ENCODE measurements around the gene PRR3. TPM values are rescaled to one million over a fixed set of nuclear protein-coding genes. Genes with fewer than 3 reads are reported as not detected.

PRR3 gene
- total and polyA plus RNA-seq, 2 of the 13 experiments (the other 11 are each of a cell fraction or from before 2014, with no cell fraction given): 14.6 to 21.2 TPM

DNA sequence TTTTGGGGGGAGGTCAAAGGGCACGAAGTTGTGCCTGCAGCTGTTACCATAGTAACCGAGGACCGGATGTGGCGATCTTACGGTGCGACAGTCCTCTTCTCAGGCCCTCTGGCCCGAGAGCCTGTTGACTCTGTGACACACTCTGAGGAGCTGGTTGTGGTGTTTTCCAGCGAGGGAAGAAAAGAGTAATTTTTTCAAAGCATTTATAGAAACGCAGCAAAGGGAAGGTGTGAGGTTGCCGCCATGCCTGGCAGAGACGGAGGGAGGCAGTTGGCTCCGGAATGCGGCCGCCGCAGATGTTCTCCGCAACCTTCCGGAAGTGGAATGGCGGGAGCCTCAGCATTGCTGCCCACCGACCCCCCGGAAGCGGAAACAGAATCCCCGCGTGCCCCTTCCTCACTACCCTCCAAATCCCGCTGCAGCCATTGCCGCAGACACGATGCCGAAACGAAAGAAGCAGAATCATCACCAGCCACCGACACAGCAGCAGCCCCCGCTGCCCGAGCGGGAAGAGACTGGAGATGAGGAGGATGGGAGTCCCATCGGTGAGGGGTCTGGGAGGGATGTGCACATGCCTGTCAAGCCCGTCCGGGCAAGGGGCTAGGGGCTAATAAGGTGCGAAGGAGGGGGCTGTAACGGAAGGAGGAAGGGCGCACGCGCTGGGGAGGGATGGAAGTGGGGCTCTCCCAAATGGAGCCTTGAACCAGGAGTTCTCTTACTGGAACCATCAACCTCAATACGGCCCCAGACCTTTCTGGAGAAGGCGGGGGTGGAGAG is at the start of gene PRR3 (continued):
- TF ChIP-seq, protein P1, sequence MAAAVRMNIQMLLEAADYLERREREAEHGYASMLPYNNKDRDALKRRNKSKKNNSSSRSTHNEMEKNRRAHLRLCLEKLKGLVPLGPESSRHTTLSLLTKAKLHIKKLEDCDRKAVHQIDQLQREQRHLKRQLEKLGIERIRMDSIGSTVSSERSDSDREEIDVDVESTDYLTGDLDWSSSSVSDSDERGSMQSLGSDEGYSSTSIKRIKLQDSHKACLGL (CRISPR knock-in tag; IDR thresholded peaks at IDR 0.05): peak; percentile 67
- TF ChIP-seq TFDP2 (CRISPR knock-in tag; IDR thresholded peaks at IDR 0.05) (peak; percentile 95), ZNF337 (CRISPR knock-in tag; IDR thresholded peaks at IDR 0.05; ENCODE audit: borderline replicate concordance, low read depth) (peak; percentile 95; the same call in 1 of the 2 replicates), CHD4 (IDR thresholded peaks at IDR 0.05; ENCODE audit: borderline replicate concordance, low read length) (no peak), PRMT3 (CRISPR knock-in tag; IDR thresholded peaks at IDR 0.05; ENCODE audit: borderline replicate concordance, low read depth) (peak; percentile 57; the same call in 1 of the 2 replicates), SRSF9 (IDR thresholded peaks at IDR 0.05; ENCODE audit: borderline replicate concordance, insufficient read depth, low read depth, low read length, poor library complexity, severe bottlenecking) (no peak), ZNF501 (CRISPR knock-in tag; IDR thresholded peaks at IDR 0.05) (peak; percentile 98), ZNF749 (CRISPR knock-in tag; IDR thresholded peaks at IDR 0.05; ENCODE audit: borderline replicate concordance) (peak; percentile 70; the same call in 1 of the 2 replicates), FOSL2 (CRISPR knock-in tag; IDR thresholded peaks at IDR 0.05) (peak; percentile 61; the same call in 1 of the 2 replicates), ZBTB7B (CRISPR knock-in tag; IDR thresholded peaks at IDR 0.05) (peak; percentile 74; the same call in 1 of the 2 replicates), NCOA5 (CRISPR knock-in tag; IDR thresholded peaks at IDR 0.05) (no peak), ZNF562 (CRISPR knock-in tag; IDR thresholded peaks at IDR 0.05; ENCODE audit: borderline replicate concordance) (peak; percentile 85), DMTF1 (CRISPR knock-in tag; IDR thresholded peaks at IDR 0.05) (peak; percentile 95), GATA4 (IDR thresholded peaks at IDR 0.05; ENCODE audit: borderline replicate concordance, low read depth) (peak; percentile 43; the same call in 1 of the 2 replicates), ZFP62 (CRISPR knock-in tag; IDR thresholded peaks at IDR 0.05) (no peak), ZNF629 (CRISPR knock-in tag; conservative IDR thresholded peaks at IDR 0.05) (no peak), ZNF20 (CRISPR knock-in tag; IDR thresholded peaks at IDR 0.05) (0 out of 2 replicates have a peak, but pooled peaks have one; percentile 47), SSRP1 (CRISPR knock-in tag; IDR thresholded peaks at IDR 0.05) (no peak), HNRNPUL1 (IDR thresholded peaks at IDR 0.05; ENCODE audit: low read depth, low read length) (no peak), HOXA3 (CRISPR knock-in tag; IDR thresholded peaks at IDR 0.05) (peak; percentile 97)
- TF ChIP-seq, protein P2, sequence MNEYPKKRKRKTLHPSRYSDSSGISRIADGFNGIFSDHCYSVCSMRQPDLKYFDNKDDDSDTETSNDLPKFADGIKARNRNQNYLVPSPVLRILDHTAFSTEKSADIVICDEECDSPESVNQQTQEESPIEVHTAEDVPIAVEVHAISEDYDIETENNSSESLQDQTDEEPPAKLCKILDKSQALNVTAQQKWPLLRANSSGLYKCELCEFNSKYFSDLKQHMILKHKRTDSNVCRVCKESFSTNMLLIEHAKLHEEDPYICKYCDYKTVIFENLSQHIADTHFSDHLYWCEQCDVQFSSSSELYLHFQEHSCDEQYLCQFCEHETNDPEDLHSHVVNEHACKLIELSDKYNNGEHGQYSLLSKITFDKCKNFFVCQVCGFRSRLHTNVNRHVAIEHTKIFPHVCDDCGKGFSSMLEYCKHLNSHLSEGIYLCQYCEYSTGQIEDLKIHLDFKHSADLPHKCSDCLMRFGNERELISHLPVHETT (CRISPR knock-in tag; conservative IDR thresholded peaks at IDR 0.05): peak; percentile 75
- TF ChIP-seq, protein P3, sequence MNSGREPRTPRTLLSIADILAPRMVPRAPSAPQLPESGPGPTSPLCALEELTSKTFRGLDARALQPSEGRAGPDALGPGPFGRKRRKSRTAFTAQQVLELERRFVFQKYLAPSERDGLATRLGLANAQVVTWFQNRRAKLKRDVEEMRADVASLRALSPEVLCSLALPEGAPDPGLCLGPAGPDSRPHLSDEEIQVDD (CRISPR knock-in tag; IDR thresholded peaks at IDR 0.05; ENCODE audit: borderline replicate concordance): peak; percentile 95
